Endothelial cell of umbilical vein (primary cell): Measurements from ENCODE around the gene RAPGEF3. TPM values are rescaled to one million over a fixed set of nuclear protein-coding genes. Genes with fewer than 3 reads are reported as not detected.

Source experiments
- BruUV-seq: library from RNA; stranded (reverse); fragments of 400-500 nt; replicated peaks from 2 replicates; lab custom pipeline; 2021; lab: Mats Ljungman, UMichigan
- CTCF ChIA-PET: fragments of 300-600, 350-600 bp; sonication (Branson Sonifier 250); formaldehyde crosslinking; loops from one replicate; lab custom pipeline; 2021; ENCODE audit warnings: antibody characterized with exemption, inconsistent platforms; lab: Charles Lee
- POLR2A ChIA-PET: fragments of 300-600, 350-600 bp; sonication (Branson Sonifier 250); formaldehyde crosslinking; loops from one replicate; lab custom pipeline; 2021; ENCODE audit warnings: antibody characterized with exemption, inconsistent platforms; lab: Charles Lee
- DNase-seq: peaks from one replicate; pipeline ENCODE4 v3.0.0-alpha.2; 2011; ENCODE audit warnings: low read depth, low spot score
- FAIRE-seq: peaks from 2 replicates; lab custom pipeline; 2011; peaks lifted over from hg19 to GRCh38; lab: Jason Lieb, UNC
- H2AFZ ChIP-seq: 2 replicates; pipeline ENCODE4 v1.6.0; 2012; ENCODE audit warnings: low read depth, low read length, control low read depth, inconsistent platforms
- H3K27ac ChIP-seq: 2 replicates; pipeline ENCODE4 v1.5.1; 2011; ENCODE audit warnings: low read depth, mild to moderate bottlenecking, control low read depth, low read length, moderate library complexity; ENCODE audit not compliant: insufficient read depth
- H3K27me3 ChIP-seq, 2 experiments: 2 replicates each; pipeline versions ENCODE4 v1.6.0 to v1.6.1; 2011; ENCODE audit warnings: low read length in 2 of 2, mixed read lengths in 1 of 2; ENCODE audit not compliant: control insufficient read depth in 2 of 2, insufficient read depth in 2 of 2
- H3K36me3 ChIP-seq, 2 experiments: 2 replicates in 1 of 2; 3 replicates in 1 of 2; pipeline ENCODE4 v1.5.1; 2011; ENCODE audit warnings: low read length in 2 of 2, mild to moderate bottlenecking in 1 of 2, moderate library complexity in 1 of 2; ENCODE audit not compliant: control insufficient read depth in 2 of 2, insufficient read depth in 2 of 2; ENCODE audit errors: extremely low read depth in 1 of 2
- H3K4me1 ChIP-seq: 3 replicates; pipeline ENCODE4 v1.5.1; 2011; ENCODE audit warnings: mild to moderate bottlenecking, low read length; ENCODE audit not compliant: control insufficient read depth, insufficient read depth; ENCODE audit errors: extremely low read depth
- H3K4me2 ChIP-seq: 2 replicates; pipeline ENCODE4 v1.6.1; 2011; ENCODE audit warnings: low read length, control low read depth, mixed read lengths; ENCODE audit not compliant: insufficient read depth
- H3K4me3 ChIP-seq, 3 experiments: fragments of 200-600 bp in 1 of 3; sonication (generic), shearing (Covaris generic) in 1 of 3; replicated peaks in 1 of 3; 2 replicates each; pipeline ENCODE4 v1.5.1; 2011 to 2016; ENCODE audit warnings: control low read depth in 3 of 3, low read length in 3 of 3, mild to moderate bottlenecking in 2 of 3, inconsistent platforms in 1 of 3, low read depth in 1 of 3, moderate library complexity in 1 of 3; ENCODE audit not compliant: insufficient read depth in 1 of 3
- H3K79me2 ChIP-seq: 2 replicates; pipeline ENCODE4 v1.6.0; 2012; ENCODE audit warnings: low read length, inconsistent platforms; ENCODE audit not compliant: control insufficient read depth, insufficient read depth
- H3K9ac ChIP-seq: replicated peaks from 2 replicates; pipeline ENCODE3; 2011; ENCODE audit warnings: low read length, control low read depth; ENCODE audit not compliant: insufficient read depth; ENCODE audit errors: extremely low read depth
- H3K9me1 ChIP-seq: replicated peaks from 3 replicates; pipeline ENCODE4 v1.6.0; 2011; ENCODE audit warnings: mild to moderate bottlenecking, low read length; ENCODE audit not compliant: control insufficient read depth, insufficient read depth; ENCODE audit errors: extremely low read depth
- H3K9me3 ChIP-seq: replicated peaks from 2 replicates; pipeline ENCODE4 v1.5.1; 2012; ENCODE audit warnings: low read length, inconsistent platforms; ENCODE audit not compliant: control insufficient read depth, insufficient read depth
- H4K20me1 ChIP-seq: replicated peaks from 2 replicates; pipeline ENCODE3; 2011; ENCODE audit warnings: mild to moderate bottlenecking, low read length; ENCODE audit not compliant: control insufficient read depth, insufficient read depth; ENCODE audit errors: extremely low read depth
- EZH2 ChIP-seq: IDR thresholded peaks from 2 replicates; pipeline ENCODE4 v1.6.1; 2012; ENCODE audit warnings: borderline replicate concordance, low read depth, mild to moderate bottlenecking, moderate library complexity, low read length, inconsistent platforms; ENCODE audit not compliant: severe bottlenecking
- FOS ChIP-seq: IDR thresholded peaks from 2 replicates; pipeline ENCODE4 v1.6.1; 2011; ENCODE audit warnings: mild to moderate bottlenecking, low read length, moderate library complexity, borderline replicate concordance; ENCODE audit not compliant: insufficient read depth
- GATA2 ChIP-seq: IDR thresholded peaks from 2 replicates; pipeline ENCODE4 v1.7.0; 2011; ENCODE audit warnings: low read depth, mild to moderate bottlenecking, moderate library complexity, mixed read lengths, low read length; ENCODE audit not compliant: insufficient read length, insufficient read depth
- JUN ChIP-seq: IDR thresholded peaks from 2 replicates; pipeline ENCODE4 v1.6.1; 2011; ENCODE audit warnings: borderline replicate concordance, low read depth; ENCODE audit not compliant: insufficient read length, insufficient read depth
- MAX ChIP-seq: IDR thresholded peaks from 2 replicates; pipeline ENCODE4 v1.6.1; 2011; ENCODE audit not compliant: insufficient read depth, insufficient read length
- dilution Hi-C: fragments of 300-500 bp; cut with MboI; formaldehyde crosslinking; loops from one replicate; pipeline ENCODE4 v1.15.0; 2019; ENCODE audit warnings: low sequenced_read_pairs; ENCODE audit not compliant: extremely low pct_ligation_motif_present
- intact Hi-C: fragments of 100-400 bp; cut with micrococcal nuclease; formaldehyde crosslinking; loops from one replicate; pipeline ENCODE4 v1.10.0; 2022
- polyA plus RNA-seq, 4 experiments: library from polyadenylated mRNA; depleted of rRNA in 3 of 4; stranded (reverse) in 3 of 4; unstranded in 1 of 4; fragments of >200 nt; gene quantifications; 2 replicates each; pipeline versions ENCODE4 v1.2.1 to v1.2.3, GENCODE V29; 2011 to 2012; ENCODE audit warnings: missing spikeins in 1 of 4
- total RNA-seq: library from RNA; stranded (reverse); gene quantifications from 2 replicates; pipeline ENCODE4 v1.2.3, GENCODE V29; 2021
- TF ChIP-seq, protein P1 (sequence below), 2 donors: IDR thresholded peaks; 1 replicate in 1 of 2; 2 replicates in 1 of 2; pipeline ENCODE4 v1.5.1; 2011; ENCODE audit warnings: low read length in 2 of 2, mild to moderate bottlenecking in 2 of 2, moderate library complexity in 2 of 2, control low read depth in 1 of 2, inconsistent platforms in 1 of 2, low read depth in 1 of 2; ENCODE audit not compliant: insufficient read depth in 1 of 2; ENCODE audit errors: extremely low read depth in 1 of 2

Gene RAPGEF3
- total and polyA plus RNA-seq, 2 donors (not counting 3 experiments of a cell fraction or from before 2014, with no cell fraction given), result 34.5 to 55.1 TPM

- H2AFZ ChIP-seq, result no peak overlapping the region
- no TSS peak for BruUV-seq
- H3K4me1 ChIP-seq, result peaks cover 33% of the 10 kb centered on the region
- no peaks in the 10 kb centered on the region for H3K9me1 ChIP-seq
- H4K20me1 ChIP-seq, result no peaks in the 10 kb centered on the region
- H3K9me3 ChIP-seq, result no peaks in the 10 kb centered on the region
- H3K4me2 ChIP-seq, result no peak overlapping the region
- H3K79me2 ChIP-seq, result peaks cover 59% of the 10 kb centered on the region
- DNase-seq, result no peak
- intact Hi-C loops (no loop called here), dilution Hi-C loops (no loop called here)
- no peak for TF ChIP-seq JUN
- TF ChIP-seq MAX, result no peak
- no peak for TF ChIP-seq FOS
- FAIRE-seq, result no peak
- H3K27ac ChIP-seq, result no peak overlapping the region
- CTCF ChIA-PET, result interaction anchor here (1.1 to 15.8 kb wide), 4 partner anchors 10 to 37 kb away, joined by 3 to 427 read pairs (median 4); no protein-coding TSS in a partner anchor
- no peak overlapping the region for H3K4me3 ChIP-seq
- POLR2A ChIA-PET, result interaction anchor here (1.3 to 2.0 kb wide), 2 partner anchors 10 to 40 kb away, joined by 4 to 6 read pairs; no protein-coding TSS in a partner anchor
- H3K27me3 ChIP-seq, result no peaks in the 10 kb centered on the region
- peaks cover 19 to 61% of the 10 kb centered on the region in 2 experiments for H3K36me3 ChIP-seq
- no peak overlapping the region for H3K9ac ChIP-seq
Measured at GRCh38 chr12:47798382-47798948, 39.8 kb upstream of the RAPGEF3 start.

GRCh38 chr12:47797441-47797840 lies 38.8 kb upstream of the RAPGEF3 start:
- DNase-seq (no peak), FAIRE-seq (peak; percentile 38)
- peaks cover 51% of the 10 kb centered on the region for H3K79me2 ChIP-seq
- no peak for TF ChIP-seq FOS
- TF ChIP-seq, protein P1, sequence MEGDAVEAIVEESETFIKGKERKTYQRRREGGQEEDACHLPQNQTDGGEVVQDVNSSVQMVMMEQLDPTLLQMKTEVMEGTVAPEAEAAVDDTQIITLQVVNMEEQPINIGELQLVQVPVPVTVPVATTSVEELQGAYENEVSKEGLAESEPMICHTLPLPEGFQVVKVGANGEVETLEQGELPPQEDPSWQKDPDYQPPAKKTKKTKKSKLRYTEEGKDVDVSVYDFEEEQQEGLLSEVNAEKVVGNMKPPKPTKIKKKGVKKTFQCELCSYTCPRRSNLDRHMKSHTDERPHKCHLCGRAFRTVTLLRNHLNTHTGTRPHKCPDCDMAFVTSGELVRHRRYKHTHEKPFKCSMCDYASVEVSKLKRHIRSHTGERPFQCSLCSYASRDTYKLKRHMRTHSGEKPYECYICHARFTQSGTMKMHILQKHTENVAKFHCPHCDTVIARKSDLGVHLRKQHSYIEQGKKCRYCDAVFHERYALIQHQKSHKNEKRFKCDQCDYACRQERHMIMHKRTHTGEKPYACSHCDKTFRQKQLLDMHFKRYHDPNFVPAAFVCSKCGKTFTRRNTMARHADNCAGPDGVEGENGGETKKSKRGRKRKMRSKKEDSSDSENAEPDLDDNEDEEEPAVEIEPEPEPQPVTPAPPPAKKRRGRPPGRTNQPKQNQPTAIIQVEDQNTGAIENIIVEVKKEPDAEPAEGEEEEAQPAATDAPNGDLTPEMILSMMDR (IDR thresholded peaks at IDR 0.05; ENCODE audit: extremely low read depth in 1 of 2, insufficient read depth in 1 of 2, low read depth in 1 of 2, low read length in 2 of 2), result peak; percentile 6 to 45
- no peak for TF ChIP-seq JUN
- no peak for TF ChIP-seq GATA2
- no peak for TF ChIP-seq EZH2
- H2AFZ ChIP-seq, result no peak overlapping the region
- dilution Hi-C loops, result no loop called here
- H3K4me3 ChIP-seq, result no peak overlapping the region
- no peaks in the 10 kb centered on the region for H3K9me3 ChIP-seq
- H4K20me1 ChIP-seq, result no peaks in the 10 kb centered on the region
- no peak overlapping the region for H3K9ac ChIP-seq
- H3K4me1 ChIP-seq, result peaks cover 23% of the 10 kb centered on the region
- no peaks in the 10 kb centered on the region for H3K9me1 ChIP-seq
- BruUV-seq, result no TSS peak
- H3K27me3 ChIP-seq, result no peaks in the 10 kb centered on the region
- H3K36me3 ChIP-seq, result peaks cover 25 to 66% of the 10 kb centered on the region in 2 experiments
- H3K27ac ChIP-seq, result no peak overlapping the region
- H3K4me2 ChIP-seq, result no peak overlapping the region
- intact Hi-C loops, result loop anchor here (1.0 kb wide), 1 partner anchor 40 kb away; no protein-coding TSS in a partner anchor
- POLR2A ChIA-PET, result interaction anchor here (0.7 to 2.0 kb wide), 2 partner anchors 15 to 41 kb away, joined by 3 to 6 read pairs; no protein-coding TSS in a partner anchor
- CTCF ChIA-PET, result interaction anchor here (1.3 to 15.8 kb wide), 2 partner anchors 11 to 38 kb away, joined by 4 to 427 read pairs; no protein-coding TSS in a partner anchor
